ENCODE measurements around the gene RTL5.
"Not testable (repeated sequence)": the region's sequence is repeated elsewhere in the genome, so short reads cannot be mapped to it uniquely, and the experiment has no call there.

The RTL5 gene

DNA sequence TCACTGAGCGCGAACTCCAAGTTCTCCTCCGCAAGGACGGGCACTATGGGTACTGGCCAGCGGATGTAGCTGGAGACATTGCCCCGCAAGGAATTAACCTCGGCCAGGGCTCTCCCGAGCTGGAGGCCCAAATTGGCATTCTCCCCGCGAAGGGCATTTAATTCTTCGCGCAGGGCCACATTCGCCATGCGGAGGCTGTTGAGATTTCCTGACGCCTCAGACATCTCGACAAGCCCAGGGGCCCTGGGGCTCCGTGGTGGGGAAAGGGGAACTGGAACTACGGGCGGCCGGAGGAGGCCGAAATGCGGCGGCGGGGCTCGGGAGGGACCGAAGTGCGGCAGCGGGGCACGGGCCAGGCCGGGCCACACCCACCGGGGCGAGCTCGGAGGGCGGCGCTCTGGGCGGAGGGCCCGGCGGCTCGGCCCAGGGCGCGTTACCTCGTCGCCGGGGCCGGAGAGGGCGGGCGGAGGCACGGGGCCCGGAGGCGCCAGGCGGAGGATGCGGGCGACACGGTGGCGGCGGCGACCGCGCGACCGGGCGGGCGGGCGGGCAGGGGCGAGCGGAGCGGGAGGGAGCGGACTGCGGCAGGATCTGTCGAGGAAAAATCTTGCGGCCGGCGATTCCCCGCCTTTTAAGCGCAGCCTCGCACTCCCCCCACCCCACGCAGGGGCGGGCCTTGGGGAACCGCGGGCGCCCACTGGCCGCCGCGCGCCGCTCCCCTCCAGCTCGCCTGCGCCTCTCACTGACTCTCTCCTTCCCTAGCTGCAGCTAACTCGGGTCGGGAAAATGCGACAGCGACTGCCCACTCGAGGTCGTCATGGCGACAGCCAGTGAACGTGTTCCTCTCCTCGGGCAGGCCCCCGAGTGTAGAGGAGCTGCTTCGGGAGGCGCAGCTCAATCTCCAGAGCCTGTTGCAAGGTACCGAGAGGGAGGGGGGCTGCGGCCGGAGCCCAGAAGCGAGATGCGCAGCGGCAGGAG, at the start of gene RTL5:
RTL5 (minus strand) TSS at position 599 of the 978 bp plus-strand sequence.
- no peak within 1 kb of the TSS for H3K9ac ChIP-seq
- peak within 1 kb of the TSS; percentile 56 for H3K4me3 ChIP-seq (ENCODE audit: low read depth, low read length)

GRCh38 chrX:72180539-72180938, 48.8 kb upstream of the RTL5 start:
- TF ChIP-seq, protein P1, sequence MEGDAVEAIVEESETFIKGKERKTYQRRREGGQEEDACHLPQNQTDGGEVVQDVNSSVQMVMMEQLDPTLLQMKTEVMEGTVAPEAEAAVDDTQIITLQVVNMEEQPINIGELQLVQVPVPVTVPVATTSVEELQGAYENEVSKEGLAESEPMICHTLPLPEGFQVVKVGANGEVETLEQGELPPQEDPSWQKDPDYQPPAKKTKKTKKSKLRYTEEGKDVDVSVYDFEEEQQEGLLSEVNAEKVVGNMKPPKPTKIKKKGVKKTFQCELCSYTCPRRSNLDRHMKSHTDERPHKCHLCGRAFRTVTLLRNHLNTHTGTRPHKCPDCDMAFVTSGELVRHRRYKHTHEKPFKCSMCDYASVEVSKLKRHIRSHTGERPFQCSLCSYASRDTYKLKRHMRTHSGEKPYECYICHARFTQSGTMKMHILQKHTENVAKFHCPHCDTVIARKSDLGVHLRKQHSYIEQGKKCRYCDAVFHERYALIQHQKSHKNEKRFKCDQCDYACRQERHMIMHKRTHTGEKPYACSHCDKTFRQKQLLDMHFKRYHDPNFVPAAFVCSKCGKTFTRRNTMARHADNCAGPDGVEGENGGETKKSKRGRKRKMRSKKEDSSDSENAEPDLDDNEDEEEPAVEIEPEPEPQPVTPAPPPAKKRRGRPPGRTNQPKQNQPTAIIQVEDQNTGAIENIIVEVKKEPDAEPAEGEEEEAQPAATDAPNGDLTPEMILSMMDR (IDR thresholded peaks at IDR 0.05), result no peak
- no peaks in the 10 kb centered on the region for H3K36me3 ChIP-seq (ENCODE audit: control insufficient read depth, insufficient read depth, low read length)
- no peaks in the 10 kb centered on the region for H3K4me1 ChIP-seq
- H3K9ac ChIP-seq, result no peak overlapping the region
- no peaks in the 10 kb centered on the region for H3K9me3 ChIP-seq (ENCODE audit: control insufficient read depth, low read length)
- H3K27me3 ChIP-seq (ENCODE audit: control insufficient read depth, insufficient read depth, low read length), result no peaks in the 10 kb centered on the region
- peaks cover 7% of the 10 kb centered on the region for H3K79me2 ChIP-seq
- peak overlapping the region; percentile 79 for H3K4me3 ChIP-seq (ENCODE audit: low read depth, low read length)
- peak overlapping the region; percentile 85 for H3K27ac ChIP-seq
- H2AFZ ChIP-seq, result peak overlapping the region; percentile 93
- H3K4me2 ChIP-seq (ENCODE audit: low read length), result peak overlapping the region; percentile 73

More for the DNA sequence above, at the start of gene RTL5:
- Histone ChIP-seq H3K27ac (peak within 1 kb of the TSS; percentile 75), H3K4me1 (peaks cover 3% of the 10 kb centered on the region), H3K4me2 (ENCODE audit: low read length) (peak within 1 kb of the TSS; percentile 74), H3K27me3 (ENCODE audit: control insufficient read depth, insufficient read depth, low read length) (no peaks in the 10 kb centered on the region), H3K9me3 (ENCODE audit: control insufficient read depth, low read length) (no peaks in the 10 kb centered on the region), H3K36me3 (ENCODE audit: control insufficient read depth, insufficient read depth, low read length) (no peaks in the 10 kb centered on the region), H3K79me2 (no peaks in the 10 kb centered on the region), H2AFZ (peak within 1 kb of the TSS; percentile 53)
- TF ChIP-seq, protein P1 (IDR thresholded peaks at IDR 0.05), result no peak

GRCh38 chrX:72176981-72177380, 45.3 kb upstream of the RTL5 start:
- no peaks in the 10 kb centered on the region for H3K36me3 ChIP-seq (ENCODE audit: control insufficient read depth, insufficient read depth, low read length)
- no peak overlapping the region for H3K27ac ChIP-seq
- H3K9ac ChIP-seq, result no peak overlapping the region
- H3K4me3 ChIP-seq (ENCODE audit: low read depth, low read length), result no peak overlapping the region
- TF ChIP-seq, protein P1 (IDR thresholded peaks at IDR 0.05), result no peak
- peaks cover 4% of the 10 kb centered on the region for H3K79me2 ChIP-seq
- no peaks in the 10 kb centered on the region for H3K9me3 ChIP-seq (ENCODE audit: control insufficient read depth, low read length)
- no peaks in the 10 kb centered on the region for H3K27me3 ChIP-seq (ENCODE audit: control insufficient read depth, insufficient read depth, low read length)
- H2AFZ ChIP-seq, result no peak overlapping the region
- H3K4me2 ChIP-seq (ENCODE audit: low read length), result no peak overlapping the region
- no peaks in the 10 kb centered on the region for H3K4me1 ChIP-seq

GRCh38 chrX:72176289-72176688, 44.6 kb upstream of the RTL5 start:
- not testable (repeated sequence) for H3K4me1 ChIP-seq; H3K4me3 ChIP-seq (ENCODE audit: low read depth, low read length); H3K4me2 ChIP-seq (ENCODE audit: low read length); H3K9ac ChIP-seq; H2AFZ ChIP-seq; H3K27me3 ChIP-seq (ENCODE audit: control insufficient read depth, insufficient read depth, low read length); H3K27ac ChIP-seq; H3K36me3 ChIP-seq (ENCODE audit: control insufficient read depth, insufficient read depth, low read length); H3K9me3 ChIP-seq (ENCODE audit: control insufficient read depth, low read length); H3K79me2 ChIP-seq

- H3K9ac ChIP-seq, result no peak overlapping the region
- TF ChIP-seq, protein P1 (IDR thresholded peaks at IDR 0.05), result no peak
- no peak overlapping the region for H2AFZ ChIP-seq
- no peaks in the 10 kb centered on the region for H3K27me3 ChIP-seq (ENCODE audit: control insufficient read depth, insufficient read depth, low read length)
- no peaks in the 10 kb centered on the region for H3K9me3 ChIP-seq (ENCODE audit: control insufficient read depth, low read length)
- no peaks in the 10 kb centered on the region for H3K79me2 ChIP-seq
- no peaks in the 10 kb centered on the region for H3K4me1 ChIP-seq
- no peak overlapping the region for H3K4me2 ChIP-seq (ENCODE audit: low read length)
- H3K27ac ChIP-seq, result no peak overlapping the region
- H3K4me3 ChIP-seq (ENCODE audit: low read depth, low read length), result no peak overlapping the region
- H3K36me3 ChIP-seq (ENCODE audit: control insufficient read depth, insufficient read depth, low read length), result no peaks in the 10 kb centered on the region
These were observed 37.5 kb upstream of the RTL5 start for GRCh38 chrX:72169008-72169728.
